HUES48 (cell line): ENCODE results near the gene ABCB11.

Experiments used
- H3K27ac ChIP-seq: one replicate; pipeline ENCODE4 v1.7.0; 2013; ENCODE audit warnings: low read depth, low read length, inconsistent platforms
- H3K27me3 ChIP-seq: 2 replicates; pipeline ENCODE4 v1.6.1; 2013; ENCODE audit warnings: mild to moderate bottlenecking, low read length; ENCODE audit not compliant: control insufficient read depth, insufficient read depth
- H3K36me3 ChIP-seq: 2 replicates; pipeline ENCODE4 v1.6.1; 2013; ENCODE audit warnings: low read length; ENCODE audit not compliant: control insufficient read depth, insufficient read depth
- H3K4me1 ChIP-seq: 2 replicates; pipeline ENCODE4 v1.6.1; 2013; ENCODE audit warnings: mild to moderate bottlenecking, low read length; ENCODE audit not compliant: control insufficient read depth, insufficient read depth
- H3K4me3 ChIP-seq: 2 replicates; pipeline ENCODE4 v1.5.1; 2013; ENCODE audit warnings: mild to moderate bottlenecking, low read depth, low read length
- H3K9ac ChIP-seq: 2 replicates; pipeline ENCODE4 v1.6.1; 2013; ENCODE audit warnings: mild to moderate bottlenecking, low read depth, low read length, moderate library complexity
- H3K9me3 ChIP-seq: 2 replicates; pipeline ENCODE4 v1.6.1; 2013; ENCODE audit warnings: low read length; ENCODE audit not compliant: control insufficient read depth, insufficient read depth

ABCB11 gene

GRCh38 chr2:169039702-169040101 lies 8.6 kb upstream of the ABCB11 start:
- no peaks in the 10 kb centered on the region for H3K4me1 ChIP-seq
- no peak overlapping the region for H3K4me3 ChIP-seq
- no peaks in the 10 kb centered on the region for H3K36me3 ChIP-seq
- peaks cover 4% of the 10 kb centered on the region; the same call in 1 of the 2 replicates for H3K9me3 ChIP-seq
- no peak overlapping the region for H3K9ac ChIP-seq
- no peaks in the 10 kb centered on the region for H3K27me3 ChIP-seq
- H3K27ac ChIP-seq: no peak overlapping the region

DNA sequence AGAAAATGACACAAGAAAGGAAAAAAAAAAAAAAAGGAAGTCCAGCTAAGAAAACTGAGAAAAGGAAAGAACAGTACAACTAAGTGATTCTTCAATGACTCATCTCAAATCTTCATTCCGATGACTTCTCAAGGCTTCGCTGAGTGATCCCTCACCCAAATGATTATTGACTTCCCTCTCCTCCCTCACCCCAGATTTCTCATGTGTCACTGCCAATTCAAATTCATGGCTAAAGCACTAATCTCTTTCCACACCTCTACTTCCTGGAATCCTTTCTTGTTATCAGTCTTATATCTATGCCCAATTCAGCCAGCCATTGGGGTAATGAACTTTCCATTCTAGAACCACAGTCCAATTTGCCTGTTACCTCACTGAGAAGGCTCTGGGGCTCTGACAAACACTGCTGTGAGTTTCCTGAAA lies 7.2 kb upstream of the ABCB11 start:
- no peak overlapping the region for H3K9ac ChIP-seq
- no peaks in the 10 kb centered on the region for H3K4me1 ChIP-seq
- no peaks in the 10 kb centered on the region for H3K27me3 ChIP-seq
- H3K9me3 ChIP-seq: 0 out of 2 replicates have a peak, but pooled peaks cover 4% of the 10 kb centered on the region
- H3K4me3 ChIP-seq: no peak overlapping the region
- H3K27ac ChIP-seq: no peak overlapping the region
- H3K36me3 ChIP-seq: no peaks in the 10 kb centered on the region

- no peak overlapping the region for H3K9ac ChIP-seq
Measured at GRCh38 chr2:169036736-169037440, 5.8 kb upstream of the ABCB11 start.

GRCh38 chr2:169035887-169036286 lies 4.8 kb upstream of the ABCB11 start:
- Histone ChIP-seq H3K4me3 (no peak overlapping the region), H3K9me3 (no peaks in the 10 kb centered on the region), H3K9ac (no peak overlapping the region)

More at GRCh38 chr2:169036736-169037440, 5.8 kb upstream of the ABCB11 start:
- no peak overlapping the region for H3K4me3 ChIP-seq
- H3K27me3 ChIP-seq: no peaks in the 10 kb centered on the region
- no peak overlapping the region for H3K27ac ChIP-seq
- no peaks in the 10 kb centered on the region for H3K9me3 ChIP-seq
- no peaks in the 10 kb centered on the region for H3K4me1 ChIP-seq
- H3K36me3 ChIP-seq: no peaks in the 10 kb centered on the region

GRCh38 chr2:169034984-169035544 lies 3.9 kb upstream of the ABCB11 start:
- no peak overlapping the region for H3K4me3 ChIP-seq
- H3K36me3 ChIP-seq: no peaks in the 10 kb centered on the region
- H3K9me3 ChIP-seq: no peaks in the 10 kb centered on the region
- no peaks in the 10 kb centered on the region for H3K27me3 ChIP-seq
- H3K4me1 ChIP-seq: no peaks in the 10 kb centered on the region
- no peak overlapping the region for H3K9ac ChIP-seq
- no peak overlapping the region for H3K27ac ChIP-seq

More at GRCh38 chr2:169035887-169036286, 4.8 kb upstream of the ABCB11 start:
- no peak overlapping the region for H3K27ac ChIP-seq
- no peaks in the 10 kb centered on the region for H3K36me3 ChIP-seq
- H3K4me1 ChIP-seq: no peaks in the 10 kb centered on the region
- H3K27me3 ChIP-seq: no peaks in the 10 kb centered on the region

GRCh38 chr2:169034256-169034655 lies 3.1 kb upstream of the ABCB11 start:
- H3K4me3 ChIP-seq: no peak overlapping the region
- no peaks in the 10 kb centered on the region for H3K9me3 ChIP-seq
- no peaks in the 10 kb centered on the region for H3K4me1 ChIP-seq
- no peak overlapping the region for H3K9ac ChIP-seq
- H3K27me3 ChIP-seq: no peaks in the 10 kb centered on the region
- H3K27ac ChIP-seq: no peak overlapping the region
- no peaks in the 10 kb centered on the region for H3K36me3 ChIP-seq

DNA sequence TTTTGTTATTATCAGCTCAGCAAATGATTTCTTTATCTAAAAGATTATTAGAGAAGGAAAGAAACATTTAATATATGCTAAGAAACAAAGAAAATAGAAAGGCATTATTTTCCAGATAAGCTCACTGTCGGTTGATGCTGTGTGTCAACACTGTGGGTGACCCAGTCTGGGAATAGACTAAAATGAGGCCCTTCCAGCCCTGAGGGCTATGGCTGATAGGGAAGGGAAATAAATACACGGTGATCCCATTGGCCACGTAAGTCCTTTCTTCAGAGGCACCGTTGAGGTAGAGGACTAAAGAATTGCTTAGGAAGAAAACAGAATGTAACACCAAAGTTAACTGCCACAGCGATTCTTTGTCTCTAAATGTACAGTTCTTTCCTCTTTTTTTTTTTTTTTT lies 1.8 kb downstream of the ABCB11 start:
- Histone ChIP-seq H3K4me3 (no peak overlapping the region), H3K4me1 (no peaks in the 10 kb centered on the region), H3K9ac (no peak overlapping the region), H3K27me3 (no peaks in the 10 kb centered on the region), H3K27ac (no peak overlapping the region), H3K36me3 (no peaks in the 10 kb centered on the region), H3K9me3 (no peaks in the 10 kb centered on the region)

DNA sequence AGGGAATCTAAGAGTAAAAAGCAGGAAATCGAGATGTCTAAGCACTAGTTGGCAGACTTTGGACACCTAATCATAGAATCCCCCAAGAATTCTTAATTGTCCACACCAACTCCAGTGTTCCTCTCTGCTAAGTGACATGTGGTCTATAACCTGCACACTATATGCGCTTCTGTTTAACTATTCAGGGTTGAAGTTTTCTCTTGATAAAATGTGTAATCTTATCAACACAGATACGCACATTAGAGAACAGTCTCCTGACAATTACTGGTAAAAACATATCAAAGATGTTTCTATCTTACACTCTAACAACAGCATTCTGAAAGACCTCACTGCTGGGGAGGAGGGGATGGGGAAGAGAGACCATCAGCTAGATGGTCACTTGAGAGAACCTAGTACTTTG lies 3.9 kb downstream of the ABCB11 start:
- no peak overlapping the region for H3K27ac ChIP-seq
- no peak overlapping the region for H3K9ac ChIP-seq
- H3K36me3 ChIP-seq: no peaks in the 10 kb centered on the region
- H3K4me3 ChIP-seq: no peak overlapping the region
- no peaks in the 10 kb centered on the region for H3K4me1 ChIP-seq
- H3K27me3 ChIP-seq: no peaks in the 10 kb centered on the region
- no peaks in the 10 kb centered on the region for H3K9me3 ChIP-seq

- H3K4me1 ChIP-seq: no peaks in the 10 kb centered on the region
- H3K27me3 ChIP-seq: no peaks in the 10 kb centered on the region
- no peaks in the 10 kb centered on the region for H3K36me3 ChIP-seq
- no peak overlapping the region for H3K27ac ChIP-seq
- H3K9ac ChIP-seq: no peak overlapping the region
- H3K9me3 ChIP-seq: no peaks in the 10 kb centered on the region
- no peak overlapping the region for H3K4me3 ChIP-seq
Measured at GRCh38 chr2:169026056-169026455, 5.1 kb downstream of the ABCB11 start.

- Histone ChIP-seq H3K9ac (no peak overlapping the region), H3K27me3 (no peaks in the 10 kb centered on the region), H3K4me1 (no peaks in the 10 kb centered on the region), H3K4me3 (no peak overlapping the region), H3K36me3 (no peaks in the 10 kb centered on the region), H3K9me3 (no peaks in the 10 kb centered on the region), H3K27ac (no peak overlapping the region)
Measured at GRCh38 chr2:169023161-169023560, 8.0 kb downstream of the ABCB11 start.

DNA sequence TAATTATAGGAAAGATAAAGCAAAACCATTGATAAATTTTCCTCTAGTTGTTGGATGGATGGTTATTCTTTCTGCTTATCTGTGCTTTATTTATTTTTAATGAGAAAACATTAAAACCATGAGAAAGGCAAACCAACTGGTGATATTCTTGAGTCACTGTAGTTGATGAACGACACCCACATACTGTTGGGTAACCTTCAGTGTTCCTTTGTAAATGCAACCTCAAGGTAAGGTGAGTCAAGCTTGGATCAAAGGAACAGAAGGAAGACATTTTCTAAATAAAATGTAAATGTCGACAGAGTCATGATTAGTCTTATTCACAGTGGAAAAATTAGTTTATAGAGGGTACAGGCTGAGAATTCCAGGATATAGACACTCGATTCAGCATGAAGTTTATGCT lies 12.7 kb downstream of the ABCB11 start:
- Histone ChIP-seq H3K9ac (no peak overlapping the region), H3K4me1 (no peaks in the 10 kb centered on the region), H3K36me3 (no peaks in the 10 kb centered on the region), H3K4me3 (no peak overlapping the region), H3K9me3 (no peaks in the 10 kb centered on the region), H3K27ac (no peak overlapping the region), H3K27me3 (no peaks in the 10 kb centered on the region)
